Mesendoderm (in vitro differentiated cells): ENCODE results near the gene AGPAT1.

Experiments
- DNase-seq: peaks from one replicate; pipeline ENCODE4 v3.0.0; 2013
- H2AK5ac ChIP-seq: 2 replicates; pipeline ENCODE4 v1.6.1; 2013; ENCODE audit warnings: low read length, inconsistent platforms
- H2BK120ac ChIP-seq: 2 replicates; pipeline ENCODE4 v1.6.1; 2013; ENCODE audit warnings: low read depth, mild to moderate bottlenecking, low read length, moderate library complexity, mixed read lengths
- H2BK15ac ChIP-seq: replicated peaks from 2 replicates; pipeline ENCODE4 v1.6.1; 2013; ENCODE audit warnings: low read depth, mild to moderate bottlenecking, moderate library complexity
- H2BK5ac ChIP-seq: 2 replicates; pipeline ENCODE4 v1.6.1; 2013; ENCODE audit warnings: low read length, inconsistent platforms
- H3K18ac ChIP-seq: 2 replicates; pipeline ENCODE4 v1.6.1; 2013; ENCODE audit warnings: mild to moderate bottlenecking, low read length, mixed read lengths
- H3K23ac ChIP-seq: one replicate; pipeline ENCODE4 v1.6.1; 2013; ENCODE audit warnings: low read length
- H3K27ac ChIP-seq: 2 replicates; pipeline ENCODE4 v1.5.1; 2013; ENCODE audit warnings: low read depth, mild to moderate bottlenecking, inconsistent platforms, low read length, moderate library complexity
- H3K27me3 ChIP-seq: 2 replicates; pipeline ENCODE4 v1.6.1; 2013; ENCODE audit warnings: low read length, control low read depth, mild to moderate bottlenecking, inconsistent platforms; ENCODE audit not compliant: insufficient read depth, poor library complexity
- H3K36me3 ChIP-seq: 2 replicates; pipeline ENCODE4 v1.6.1; 2013; ENCODE audit warnings: low read length, inconsistent platforms; ENCODE audit not compliant: control insufficient read depth, insufficient read depth
- H3K4ac ChIP-seq: one replicate; pipeline ENCODE4 v1.6.1; 2013; ENCODE audit warnings: low read depth, mild to moderate bottlenecking, low read length, moderate library complexity
- H3K4me1 ChIP-seq: 2 replicates; pipeline ENCODE4 v1.6.1; 2013; ENCODE audit warnings: low read depth, low read length, inconsistent platforms; ENCODE audit not compliant: control insufficient read depth
- H3K4me2 ChIP-seq: 2 replicates; pipeline ENCODE4 v1.6.1; 2013; ENCODE audit warnings: low read length
- H3K4me3 ChIP-seq: 2 replicates; pipeline ENCODE4 v1.5.1; 2013; ENCODE audit warnings: mild to moderate bottlenecking, low read length
- H3K56ac ChIP-seq: one replicate; pipeline ENCODE4 v1.6.1; 2013; ENCODE audit warnings: low read length
- H3K79me1 ChIP-seq: 2 replicates; pipeline ENCODE4 v1.6.1; 2013; ENCODE audit warnings: low read length, inconsistent platforms
- H3K79me2 ChIP-seq: 2 replicates; pipeline ENCODE4 v1.6.1; 2013; ENCODE audit warnings: mild to moderate bottlenecking, low read length; ENCODE audit not compliant: control insufficient read depth, insufficient read depth
- H3K9ac ChIP-seq: 2 replicates; pipeline ENCODE4 v1.6.1; 2013; ENCODE audit warnings: low read length, inconsistent platforms
- H4K5ac ChIP-seq: one replicate; pipeline ENCODE4 v1.6.1; 2013; ENCODE audit warnings: low read length
- H4K8ac ChIP-seq: one replicate; pipeline ENCODE4 v1.6.1; 2013; ENCODE audit warnings: low read depth, mild to moderate bottlenecking, control low read depth, low read length, moderate library complexity
- WGBS: extraction: QIAGEN DNeasy Blood & Tissue Kit; methylation state at CpG from one replicate; pipeline ENCODE4 v1.1.7; 2013; ENCODE audit warnings: low lambda C conversion rate, missing lambda C conversion rate; ENCODE audit not compliant: insufficient coverage; ENCODE audit errors: extremely low coverage; 5-methylcytosine and 5-hydroxymethylcytosine counted together

AGPAT1 gene

DNA sequence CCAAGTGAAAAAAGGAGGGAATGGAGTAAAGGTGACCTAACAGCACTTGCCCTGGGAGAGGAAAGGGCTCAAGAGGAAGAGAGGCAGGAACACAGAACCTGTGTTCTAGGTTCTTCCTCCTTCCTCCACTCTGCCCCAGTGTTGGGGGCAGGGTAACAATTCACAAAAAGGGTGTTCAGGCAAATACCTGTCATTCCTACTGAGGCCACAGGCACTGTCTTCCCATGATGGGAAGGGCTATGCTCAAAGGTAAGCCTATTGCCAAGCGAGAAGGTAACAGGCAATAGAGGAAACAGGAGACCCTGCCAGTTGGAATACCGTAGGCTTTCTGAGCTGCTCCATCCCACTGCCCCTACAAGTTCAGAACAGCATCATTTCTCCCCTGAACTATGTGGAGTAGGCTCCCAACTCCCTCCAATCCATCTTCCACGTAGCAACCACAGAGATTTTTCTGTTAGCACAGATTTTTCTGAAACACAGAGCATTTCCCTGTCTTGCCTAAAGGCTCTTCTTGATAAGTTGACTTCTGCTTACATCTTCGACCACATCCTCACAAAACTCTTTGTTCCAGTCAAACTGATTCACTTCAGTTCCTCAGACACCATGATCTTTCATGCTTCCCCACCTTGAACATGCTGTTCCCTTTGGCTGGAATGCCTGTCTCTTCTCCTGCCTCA lies 2.7 kb downstream of the AGPAT1 start:
- peak overlapping the region; percentile 12 for H3K9ac ChIP-seq
- no peaks in the 10 kb centered on the region for H3K27me3 ChIP-seq
- WGBS = no CpG with 5 or more reads among the region's 4 CpGs
- no peak overlapping the region for H3K4ac ChIP-seq
- H2BK5ac ChIP-seq = no peak overlapping the region
- no peak overlapping the region for H2BK15ac ChIP-seq
- H3K27ac ChIP-seq = no peak overlapping the region
- H2BK120ac ChIP-seq = no peak overlapping the region
- H3K79me1 ChIP-seq = peaks cover 24% of the 10 kb centered on the region
- no peak overlapping the region for H3K18ac ChIP-seq
- H3K36me3 ChIP-seq = peaks cover 2% of the 10 kb centered on the region
- peaks cover 31% of the 10 kb centered on the region for H3K79me2 ChIP-seq
- H3K4me1 ChIP-seq = peaks cover 15% of the 10 kb centered on the region
- DNase-seq = peak; percentile 84
- H4K8ac ChIP-seq = no peak overlapping the region
- H3K23ac ChIP-seq = no peak overlapping the region
- no peak overlapping the region for H4K5ac ChIP-seq
- H3K4me2 ChIP-seq = no peak overlapping the region
- H3K56ac ChIP-seq = no peak overlapping the region
- H2AK5ac ChIP-seq = no peak overlapping the region
- no peak overlapping the region for H3K4me3 ChIP-seq

DNA sequence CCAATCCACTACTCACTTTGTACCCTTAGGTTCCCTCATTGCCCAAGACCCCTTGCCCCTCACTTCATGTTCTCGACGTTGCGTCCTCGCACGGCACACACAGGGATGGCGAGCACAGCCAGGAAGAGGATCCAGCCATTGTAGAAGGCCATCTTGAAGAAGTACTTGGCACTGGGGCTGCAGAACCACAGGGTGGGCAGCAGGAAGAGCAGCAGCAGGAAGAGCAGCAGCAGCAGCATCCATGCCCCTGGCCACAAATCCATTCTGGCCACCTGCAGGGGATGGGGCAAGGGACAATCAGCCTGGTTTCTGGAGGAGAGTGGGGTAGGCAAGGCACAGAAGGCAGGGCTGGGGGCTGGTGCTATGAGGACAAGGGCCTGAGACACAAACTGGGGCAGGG lies 4.7 kb downstream of the AGPAT1 start:
- H3K23ac ChIP-seq = no peak overlapping the region
- no peak overlapping the region for H3K27ac ChIP-seq
- no peak overlapping the region for H2BK15ac ChIP-seq
- H2AK5ac ChIP-seq = no peak overlapping the region
- no peak overlapping the region for H4K8ac ChIP-seq
- no peak overlapping the region for H3K4me2 ChIP-seq
- DNase-seq = no peak
- no peak overlapping the region for H3K4me3 ChIP-seq
- peaks cover 2% of the 10 kb centered on the region for H3K36me3 ChIP-seq
- H2BK120ac ChIP-seq = no peak overlapping the region
- H2BK5ac ChIP-seq = no peak overlapping the region
- peaks cover 10% of the 10 kb centered on the region for H3K4me1 ChIP-seq
- no peak overlapping the region for H3K56ac ChIP-seq
- no peak overlapping the region for H3K4ac ChIP-seq
- no peak overlapping the region for H3K18ac ChIP-seq
- H3K9ac ChIP-seq = no peak overlapping the region
- H3K27me3 ChIP-seq = no peaks in the 10 kb centered on the region
- H3K79me2 ChIP-seq = peaks cover 29% of the 10 kb centered on the region
- WGBS = no CpG with 5 or more reads among the region's 6 CpGs
- H4K5ac ChIP-seq = no peak overlapping the region
- H3K79me1 ChIP-seq = peaks cover 24% of the 10 kb centered on the region

DNA sequence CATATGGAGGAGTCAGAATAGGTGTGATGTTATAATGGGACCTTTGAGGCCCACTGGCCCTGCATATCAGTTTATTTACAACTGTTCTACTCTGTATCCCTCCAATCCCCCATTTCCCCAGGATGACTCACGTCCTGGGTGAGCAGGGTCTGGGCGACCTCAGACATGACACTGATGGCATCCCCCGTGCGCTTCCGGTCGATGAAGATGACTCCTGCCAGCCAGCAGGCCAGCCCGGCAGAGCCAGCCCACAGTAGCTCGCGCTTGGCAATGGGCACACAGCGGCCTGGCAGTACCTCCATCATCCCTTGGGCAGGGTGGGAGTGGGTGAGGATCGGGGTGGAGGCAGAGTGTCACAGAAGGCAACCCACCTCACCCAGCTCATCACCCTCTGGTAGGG lies 5.6 kb downstream of the AGPAT1 start:
- no peak overlapping the region for H3K4me3 ChIP-seq
- no peak overlapping the region for H3K9ac ChIP-seq
- H2BK15ac ChIP-seq = no peak overlapping the region
- H3K79me2 ChIP-seq = peaks cover 24% of the 10 kb centered on the region
- no peak overlapping the region for H2BK5ac ChIP-seq
- no peak overlapping the region for H3K4me2 ChIP-seq
- H3K4ac ChIP-seq = no peak overlapping the region
- H3K23ac ChIP-seq = no peak overlapping the region
- H3K4me1 ChIP-seq = peaks cover 9% of the 10 kb centered on the region
- H4K5ac ChIP-seq = no peak overlapping the region
- peaks cover 2% of the 10 kb centered on the region for H3K36me3 ChIP-seq
- H3K56ac ChIP-seq = no peak overlapping the region
- no peak overlapping the region for H2AK5ac ChIP-seq
- H3K79me1 ChIP-seq = peaks cover 24% of the 10 kb centered on the region
- no peak for DNase-seq
- H4K8ac ChIP-seq = no peak overlapping the region
- no peak overlapping the region for H3K27ac ChIP-seq
- WGBS = no CpG with 5 or more reads among the region's 11 CpGs
- no peak overlapping the region for H2BK120ac ChIP-seq
- H3K27me3 ChIP-seq = no peaks in the 10 kb centered on the region
- H3K18ac ChIP-seq = no peak overlapping the region

DNA sequence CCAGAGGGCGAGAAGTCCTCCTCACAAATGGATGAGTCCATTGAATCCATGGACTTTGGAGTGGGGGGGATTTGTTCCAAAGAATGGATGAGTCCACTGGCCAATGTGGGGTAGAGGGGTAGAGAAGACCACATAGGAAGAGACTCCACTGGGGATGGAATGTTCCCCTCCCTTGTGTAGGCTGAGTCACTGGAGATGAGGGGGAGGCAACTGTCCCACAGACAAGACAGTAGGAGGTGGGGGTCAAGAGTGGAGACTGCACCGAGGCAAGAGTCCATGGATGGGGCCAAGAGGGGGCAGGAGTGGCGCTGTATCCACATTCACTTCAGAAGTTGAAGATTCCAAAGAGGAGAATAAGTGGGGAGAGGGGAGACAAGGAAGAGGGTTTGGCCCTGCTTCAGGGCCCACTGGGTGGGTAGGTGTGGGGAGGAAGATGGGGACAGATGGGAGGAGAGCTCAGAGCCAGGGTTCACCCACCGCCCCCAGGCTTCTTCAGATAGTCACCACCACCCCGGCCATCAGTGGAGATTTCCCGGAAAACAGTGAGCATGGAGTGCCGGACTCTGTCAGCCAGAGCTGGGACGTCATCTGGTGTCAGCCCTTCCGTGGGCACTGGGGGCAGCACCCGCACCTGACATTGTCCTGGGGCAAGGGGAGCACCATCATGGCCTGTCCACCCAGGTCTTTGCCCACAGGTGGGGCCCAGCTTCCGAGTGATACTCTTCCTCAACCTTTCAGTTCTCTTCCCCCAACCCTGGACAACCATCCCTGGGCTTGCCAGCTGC lies 6.9 kb downstream of the AGPAT1 start:
- Histone ChIP-seq H3K27ac (no peak overlapping the region), H3K79me2 (peaks cover 11% of the 10 kb centered on the region), H3K56ac (no peak overlapping the region), H3K4me1 (peaks cover 4% of the 10 kb centered on the region), H3K27me3 (no peaks in the 10 kb centered on the region), H3K18ac (no peak overlapping the region), H2BK120ac (no peak overlapping the region), H3K36me3 (peaks cover 2% of the 10 kb centered on the region), H3K4me3 (no peak overlapping the region), H2BK5ac (no peak overlapping the region), H3K4me2 (no peak overlapping the region), H3K4ac (no peak overlapping the region), H2AK5ac (no peak overlapping the region), H4K8ac (no peak overlapping the region), H3K79me1 (peaks cover 14% of the 10 kb centered on the region), H3K23ac (no peak overlapping the region), H4K5ac (no peak overlapping the region), H3K9ac (no peak overlapping the region), H2BK15ac (no peak overlapping the region)
- WGBS = no CpG with 5 or more reads among the region's 11 CpGs
- DNase-seq = no peak

DNA sequence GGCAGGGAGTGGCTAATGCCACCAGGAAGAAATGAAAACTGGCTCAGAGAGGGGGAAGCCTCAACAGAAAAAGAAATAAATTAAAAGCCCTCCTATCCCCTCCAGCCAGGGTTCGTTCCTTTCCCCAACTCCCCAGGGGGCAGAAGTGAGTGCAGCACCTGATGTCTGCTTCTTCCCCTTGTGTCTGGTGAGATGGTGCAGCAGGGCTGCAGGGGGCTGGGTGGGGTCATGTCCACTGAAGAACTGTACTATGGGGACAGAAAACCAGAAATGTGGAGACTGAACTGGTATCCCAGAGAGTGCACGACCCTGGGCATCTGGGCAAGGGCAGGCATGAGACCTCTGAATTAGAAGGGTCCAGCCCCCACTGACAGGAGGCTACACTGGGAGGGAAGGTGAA lies 7.5 kb downstream of the AGPAT1 start:
- no peak overlapping the region for H4K5ac ChIP-seq
- no peak for DNase-seq
- H3K36me3 ChIP-seq = peaks cover 2% of the 10 kb centered on the region
- H2BK15ac ChIP-seq = no peak overlapping the region
- H3K9ac ChIP-seq = no peak overlapping the region
- peaks cover 8% of the 10 kb centered on the region for H3K79me2 ChIP-seq
- no peak overlapping the region for H2BK5ac ChIP-seq
- H3K4me1 ChIP-seq = peaks cover 4% of the 10 kb centered on the region
- no peak overlapping the region for H2BK120ac ChIP-seq
- peak overlapping the region; percentile 42 for H3K56ac ChIP-seq
- no peaks in the 10 kb centered on the region for H3K27me3 ChIP-seq
- no peak overlapping the region for H3K23ac ChIP-seq
- H2AK5ac ChIP-seq = no peak overlapping the region
- H3K18ac ChIP-seq = no peak overlapping the region
- H3K4me2 ChIP-seq = no peak overlapping the region
- H4K8ac ChIP-seq = no peak overlapping the region
- peaks cover 11% of the 10 kb centered on the region for H3K79me1 ChIP-seq
- no peak overlapping the region for H3K4ac ChIP-seq
- H3K27ac ChIP-seq = peak overlapping the region; percentile 64
- WGBS = no CpG with 5 or more reads among the region's 2 CpGs
- no peak overlapping the region for H3K4me3 ChIP-seq
